Esophagus muscularis mucosa (tissue), 4 donors: ENCODE data around the gene JAKMIP1. TPM values are rescaled to one million over a fixed set of nuclear protein-coding genes. Genes with fewer than 3 reads are reported as not detected.

ENCODE experiments used
- DNase-seq: peaks from one replicate; pipeline ENCODE4 v3.0.0-alpha.2; 2017; ENCODE audit errors: extremely low spot score
- H3K27ac ChIP-seq, 4 donors: fragments of 200-600 bp; sonication (generic); replicated peaks in 1 of 4; 1 replicate in 3 of 4; 2 replicates in 1 of 4; pipeline ENCODE4 v1.5.1; 2016 to 2019; ENCODE audit warnings: mild to moderate bottlenecking in 1 of 4
- H3K27me3 ChIP-seq, 4 donors: fragments of 200-600 bp; sonication (generic); one replicate each; pipeline versions ENCODE4 v1.5.1 to v1.6.0; 2016 to 2019
- H3K36me3 ChIP-seq, 4 donors: fragments of 200-600 bp; sonication (generic); one replicate each; pipeline ENCODE4 v1.5.1; 2016 to 2019
- H3K4me1 ChIP-seq, 4 donors: fragments of 200-600 bp; sonication (generic); one replicate each; pipeline ENCODE4 v1.5.1; 2016 to 2019
- H3K4me3 ChIP-seq, 4 donors: fragments of 200-600 bp; sonication (generic); 1 replicate in 2 of 4; 2 replicates in 2 of 4; pipeline ENCODE4 v1.5.1; 2016 to 2019; ENCODE audit warnings: mild to moderate bottlenecking in 4 of 4, moderate library complexity in 1 of 4
- H3K9me3 ChIP-seq, 4 donors: fragments of 200-600 bp; sonication (generic); 1 replicate in 3 of 4; 2 replicates in 1 of 4; pipeline ENCODE4 v1.5.1; 2016 to 2019
- CTCF ChIP-seq, 3 experiments: fragments of 200-600 bp in 2 of 3; fragments of 450-650 bp in 1 of 3; sonication (generic) in 2 of 3; IDR thresholded peaks; one replicate each; pipeline ENCODE4 v1.5.1; 2017 to 2019; ENCODE audit warnings: antibody characterized with exemption in 3 of 3, mild to moderate bottlenecking in 2 of 3, moderate library complexity in 1 of 3
- EP300 ChIP-seq: sonication (generic); formaldehyde crosslinking; IDR thresholded peaks from one replicate; pipeline ENCODE4 v1.6.1; 2017; ENCODE audit warnings: antibody characterized with exemption
- POLR2A ChIP-seq: fragments of 450-650 bp; IDR thresholded peaks from one replicate; pipeline ENCODE4 v1.6.1; 2017; ENCODE audit warnings: antibody characterized with exemption, moderate library complexity, mild to moderate bottlenecking, low read depth
- POLR2AphosphoS5 ChIP-seq, 2 donors: sonication (generic); formaldehyde crosslinking; IDR thresholded peaks; one replicate each; pipeline ENCODE4 v1.6.1; 2017; ENCODE audit warnings: antibody characterized with exemption in 2 of 2
- WGBS: methylation state at CpG from one replicate; pipeline ENCODE4 v1.1.5; 2018; 5-methylcytosine and 5-hydroxymethylcytosine counted together
- intact Hi-C: fragments of 100-400 bp; cut with DNase I; formaldehyde crosslinking; loops from one replicate; pipeline ENCODE4 v1.15.1; 2023
- total RNA-seq, 4 donors: library from RNA; depleted of rRNA; stranded (reverse); fragments of >200 nt; gene quantifications; one replicate each; pipeline versions ENCODE4 v1.1.0 to v1.2.1, GENCODE V29; 2016

The JAKMIP1 gene
- total RNA-seq, 4 donors from 2014 or later, result 0.57 to 2.8 (median 0.91) TPM

- no peak for DNase-seq
- no peaks in the 10 kb centered on the region for H3K4me1 ChIP-seq
- intact Hi-C loops, result no loop called here
- H3K36me3 ChIP-seq, result no peaks in the 10 kb centered on the region
- WGBS, result 76% methylated on average over 14 of the region's 16 CpGs
- no peak overlapping the region for H3K4me3 ChIP-seq
- H3K9me3 ChIP-seq, result no peaks in the 10 kb centered on the region
- TF ChIP-seq CTCF (IDR thresholded peaks at IDR 0.05) (no peak), EP300 (no peak), POLR2AphosphoS5 (IDR thresholded peaks at IDR 0.05) (no peak), POLR2A (no peak)
- peaks cover 0 to 64% (median 2%) of the 10 kb centered on the region in 4 donors for H3K27me3 ChIP-seq
- no peak overlapping the region for H3K27ac ChIP-seq
Observed at GRCh38 chr4:6228158-6229067, 28.1 kb upstream of the JAKMIP1 start.

- no peak for TF ChIP-seq POLR2AphosphoS5 (IDR thresholded peaks at IDR 0.05)
- Histone ChIP-seq H3K36me3 (no peaks in the 10 kb centered on the region), H3K9me3 (peaks cover 0 to 2% (median 1%) of the 10 kb centered on the region in 4 donors), H3K4me3 (no peak overlapping the region), H3K27ac (no peak overlapping the region), H3K27me3 (peaks cover 0 to 73% (median 4%) of the 10 kb centered on the region in 4 donors), H3K4me1 (no peaks in the 10 kb centered on the region)
- intact Hi-C loops, result no loop called here
- no peak for DNase-seq
- 86% methylated on average over 11 of the region's 12 CpGs for WGBS
Observed at GRCh38 chr4:6227412-6228157, 27.2 kb upstream of the JAKMIP1 start.

GRCh38 chr4:6226506-6226905 lies 26.2 kb upstream of the JAKMIP1 start:
- H3K9me3 ChIP-seq, result peaks cover 0 to 11% (median 9%) of the 10 kb centered on the region in 4 donors
- intact Hi-C loops, result no loop called here
- no peak overlapping the region for H3K4me3 ChIP-seq
- peaks cover 0 to 83% (median 15%) of the 10 kb centered on the region in 4 donors for H3K27me3 ChIP-seq
- peaks cover 0 to 9% (median 8%) of the 10 kb centered on the region in 4 donors for H3K4me1 ChIP-seq
- no peak for DNase-seq
- TF ChIP-seq POLR2A (no peak), POLR2AphosphoS5 (IDR thresholded peaks at IDR 0.05) (no peak), CTCF (IDR thresholded peaks at IDR 0.05) (no peak), EP300 (no peak)
- no peaks in the 10 kb centered on the region for H3K36me3 ChIP-seq
- 75% methylated on average over 7 of the region's 7 CpGs for WGBS
- H3K27ac ChIP-seq, result no peak overlapping the region

GRCh38 chr4:6225469-6225868 lies 25.1 kb upstream of the JAKMIP1 start:
- no peak for DNase-seq
- Histone ChIP-seq H3K27ac (no peak overlapping the region), H3K4me1 (peaks cover 0 to 12% (median 11%) of the 10 kb centered on the region in 4 donors), H3K9me3 (peaks cover 0 to 11% (median 9%) of the 10 kb centered on the region in 4 donors), H3K4me3 (no peak overlapping the region), H3K27me3 (peaks cover 0 to 94% (median 24%) of the 10 kb centered on the region in 4 donors), H3K36me3 (no peaks in the 10 kb centered on the region)
- TF ChIP-seq EP300, result no peak
- TF ChIP-seq POLR2AphosphoS5 (IDR thresholded peaks at IDR 0.05), result no peak
- TF ChIP-seq POLR2A, result no peak
- no peak for TF ChIP-seq CTCF (IDR thresholded peaks at IDR 0.05)
- 44% methylated on average over 5 of the region's 7 CpGs for WGBS
- intact Hi-C loops, result no loop called here

GRCh38 chr4:6224735-6225134 lies 24.4 kb upstream of the JAKMIP1 start:
- TF ChIP-seq POLR2A (no peak), EP300 (no peak), POLR2AphosphoS5 (IDR thresholded peaks at IDR 0.05) (no peak), CTCF (IDR thresholded peaks at IDR 0.05) (no peak)
- peaks cover 0 to 93% (median 26%) of the 10 kb centered on the region in 4 donors for H3K27me3 ChIP-seq
- no peaks in the 10 kb centered on the region for H3K36me3 ChIP-seq
- no peak for DNase-seq
- intact Hi-C loops, result no loop called here
- peaks cover 0 to 12% (median 11%) of the 10 kb centered on the region in 4 donors for H3K4me1 ChIP-seq
- no peak overlapping the region for H3K4me3 ChIP-seq
- no peak overlapping the region for H3K27ac ChIP-seq
- peaks cover 0 to 11% (median 9%) of the 10 kb centered on the region in 4 donors for H3K9me3 ChIP-seq
- 76% methylated on average over 3 of the region's 3 CpGs for WGBS
